Fibroblast of upper back skin (primary cell): Measurements from ENCODE around the gene TTC9B.
"Not testable (repeated sequence)": the region's sequence is repeated elsewhere in the genome, so short reads cannot be mapped to it uniquely, and the experiment has no call there.

Source experiments
- DNase-seq: peaks from one replicate; pipeline ENCODE4 v3.0.0-alpha.2; 2013

TTC9B gene

GRCh38 chr19:40213251-40213829 is 4.8 kb downstream of the TTC9B start:
- DNase-seq = no peak

GRCh38 chr19:40210889-40211288 is 7.3 kb downstream of the TTC9B start:
- no peak for DNase-seq

GRCh38 chr19:40208602-40209001 is 9.6 kb downstream of the TTC9B start:
- no peak for DNase-seq

GRCh38 chr19:40205760-40206159 is 12.4 kb downstream of the TTC9B start:
- DNase-seq = no peak

- no peak for DNase-seq
These were observed 13.8 kb downstream of the TTC9B start for GRCh38 chr19:40204381-40204780.

GRCh38 chr19:40200341-40201099 is 17.7 kb downstream of the TTC9B start:
- DNase-seq = no peak

GRCh38 chr19:40198272-40198990 is 19.8 kb downstream of the TTC9B start:
- DNase-seq = no peak

- peak; percentile 41 for DNase-seq
These were observed 24.7 kb downstream of the TTC9B start for GRCh38 chr19:40193587-40193849.

- DNase-seq = no peak
These were observed 25.2 kb downstream of the TTC9B start for GRCh38 chr19:40192758-40193586.

- DNase-seq = peak; percentile 8
These were observed 26.1 kb downstream of the TTC9B start for GRCh38 chr19:40191836-40192646.

GRCh38 chr19:40190891-40191835 is 27.0 kb downstream of the TTC9B start, which contains the start of gene MAP3K10:
MAP3K10 (plus strand) TSS chr19:40191426; CDS start chr19:40192032, 606 bp downstream.
- peak; percentile 72 for DNase-seq

- no peak for DNase-seq
These were observed 33.9 kb downstream of the TTC9B start for GRCh38 chr19:40184273-40184672.

- DNase-seq = no peak
These were observed 39.4 kb downstream of the TTC9B start for GRCh38 chr19:40178756-40179155.

- DNase-seq = no peak
These were observed 40.7 kb downstream of the TTC9B start for GRCh38 chr19:40177286-40178070.

GRCh38 chr19:40175820-40176219 is 42.4 kb downstream of the TTC9B start:
- DNase-seq = no peak

GRCh38 chr19:40174092-40174491 is 44.1 kb downstream of the TTC9B start:
- DNase-seq = no peak

GRCh38 chr19:40171293-40171692 is 46.9 kb downstream of the TTC9B start:
- DNase-seq = not testable (repeated sequence)

GRCh38 chr19:40170303-40170989 is 47.7 kb downstream of the TTC9B start:
- DNase-seq = not testable (repeated sequence)

- DNase-seq = not testable (repeated sequence)
These were observed 48.5 kb downstream of the TTC9B start for GRCh38 chr19:40169482-40170302.
